K562 (cell line): ENCODE data around the gene RNF13.

Source experiments
- CBFB ChIP-seq: sonication (generic); formaldehyde crosslinking; IDR thresholded peaks from 2 replicates; pipeline ENCODE4 v1.4.0; 2020; ENCODE audit warnings: mild to moderate bottlenecking, missing genetic modification reagents
- NR3C1 ChIP-seq: sonication (generic); formaldehyde crosslinking; IDR thresholded peaks from 2 replicates; pipeline ENCODE4 v1.8.1; 2022; ENCODE audit warnings: missing genetic modification reagents
- RAD21 ChIP-seq, 2 experiments: fragments of 250-450 bp in 1 of 2; fragments of 450-650 bp in 1 of 2; sonication (Bioruptor Pico) in 1 of 2; formaldehyde crosslinking in 1 of 2; IDR thresholded peaks in 1 of 2; conservative IDR thresholded peaks in 1 of 2; 2 replicates each; pipeline versions ENCODE4 v1.4.0 to v1.8.0; 2020 to 2022; ENCODE audit warnings: mild to moderate bottlenecking in 2 of 2, moderate library complexity in 1 of 2
- RBFOX2 ChIP-seq: fragments of 200-400 bp; formaldehyde crosslinking; IDR thresholded peaks from 2 replicates; pipeline ENCODE4 v1.6.1; 2017; ENCODE audit warnings: low read depth, mild to moderate bottlenecking, low read length, moderate library complexity
- SETDB1 ChIP-seq: IDR thresholded peaks from one replicate; pipeline ENCODE4 v1.6.1; 2012; ENCODE audit warnings: low read length, control low read depth, inconsistent platforms
- SMARCA5 ChIP-seq: fragments of 450-650 bp; IDR thresholded peaks from 2 replicates; pipeline ENCODE4 v1.6.1; 2016
- XRCC5 ChIP-seq: fragments of 200-400 bp; formaldehyde crosslinking; IDR thresholded peaks from 2 replicates; pipeline ENCODE4 v1.6.1; 2017; ENCODE audit warnings: low read depth, mild to moderate bottlenecking, low read length
- TF ChIP-seq, protein P1 (sequence below), 3 experiments: IDR thresholded peaks in 2 of 3; conservative IDR thresholded peaks in 1 of 3; 2 replicates each; pipeline ENCODE4 v1.5.1; 2011 to 2012; ENCODE audit warnings: low read length in 3 of 3, mild to moderate bottlenecking in 3 of 3, control low read depth in 2 of 3, improper control_type of control experiment in 1 of 3, inconsistent platforms in 1 of 3, low read depth in 1 of 3, mixed read lengths in 1 of 3, moderate library complexity in 1 of 3; ENCODE audit not compliant: insufficient read depth in 2 of 3
- TF ChIP-seq, protein P2 (sequence below): fragments of 450-650 bp; conservative IDR thresholded peaks from 2 replicates; pipeline ENCODE4 v1.6.1; 2016; ENCODE audit warnings: missing genetic modification characterization, low read depth, mild to moderate bottlenecking, missing compliant biosample characterization, moderate library complexity
- TF ChIP-seq, protein P3 (sequence below): fragments of 450-650 bp; IDR thresholded peaks from 2 replicates; pipeline ENCODE4 v1.6.1; 2017; ENCODE audit warnings: mild to moderate bottlenecking, moderate library complexity

GRCh38 chr3:149808209-149808829 is 4.7 kb upstream of the RNF13 start:
- TF ChIP-seq, protein P1, sequence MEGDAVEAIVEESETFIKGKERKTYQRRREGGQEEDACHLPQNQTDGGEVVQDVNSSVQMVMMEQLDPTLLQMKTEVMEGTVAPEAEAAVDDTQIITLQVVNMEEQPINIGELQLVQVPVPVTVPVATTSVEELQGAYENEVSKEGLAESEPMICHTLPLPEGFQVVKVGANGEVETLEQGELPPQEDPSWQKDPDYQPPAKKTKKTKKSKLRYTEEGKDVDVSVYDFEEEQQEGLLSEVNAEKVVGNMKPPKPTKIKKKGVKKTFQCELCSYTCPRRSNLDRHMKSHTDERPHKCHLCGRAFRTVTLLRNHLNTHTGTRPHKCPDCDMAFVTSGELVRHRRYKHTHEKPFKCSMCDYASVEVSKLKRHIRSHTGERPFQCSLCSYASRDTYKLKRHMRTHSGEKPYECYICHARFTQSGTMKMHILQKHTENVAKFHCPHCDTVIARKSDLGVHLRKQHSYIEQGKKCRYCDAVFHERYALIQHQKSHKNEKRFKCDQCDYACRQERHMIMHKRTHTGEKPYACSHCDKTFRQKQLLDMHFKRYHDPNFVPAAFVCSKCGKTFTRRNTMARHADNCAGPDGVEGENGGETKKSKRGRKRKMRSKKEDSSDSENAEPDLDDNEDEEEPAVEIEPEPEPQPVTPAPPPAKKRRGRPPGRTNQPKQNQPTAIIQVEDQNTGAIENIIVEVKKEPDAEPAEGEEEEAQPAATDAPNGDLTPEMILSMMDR (IDR thresholded peaks at IDR 0.05 in 2 of 3, conservative IDR thresholded peaks at IDR 0.05 in 1 of 3; ENCODE audit: insufficient read depth in 2 of 3, low read depth in 1 of 3, low read length in 3 of 3), result peak; percentile 66 to 79 (median 76)
- TF ChIP-seq, protein P2, sequence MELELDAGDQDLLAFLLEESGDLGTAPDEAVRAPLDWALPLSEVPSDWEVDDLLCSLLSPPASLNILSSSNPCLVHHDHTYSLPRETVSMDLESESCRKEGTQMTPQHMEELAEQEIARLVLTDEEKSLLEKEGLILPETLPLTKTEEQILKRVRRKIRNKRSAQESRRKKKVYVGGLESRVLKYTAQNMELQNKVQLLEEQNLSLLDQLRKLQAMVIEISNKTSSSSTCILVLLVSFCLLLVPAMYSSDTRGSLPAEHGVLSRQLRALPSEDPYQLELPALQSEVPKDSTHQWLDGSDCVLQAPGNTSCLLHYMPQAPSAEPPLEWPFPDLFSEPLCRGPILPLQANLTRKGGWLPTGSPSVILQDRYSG, result no peak
- TF ChIP-seq XRCC5, result no peak
- TF ChIP-seq, protein P3, sequence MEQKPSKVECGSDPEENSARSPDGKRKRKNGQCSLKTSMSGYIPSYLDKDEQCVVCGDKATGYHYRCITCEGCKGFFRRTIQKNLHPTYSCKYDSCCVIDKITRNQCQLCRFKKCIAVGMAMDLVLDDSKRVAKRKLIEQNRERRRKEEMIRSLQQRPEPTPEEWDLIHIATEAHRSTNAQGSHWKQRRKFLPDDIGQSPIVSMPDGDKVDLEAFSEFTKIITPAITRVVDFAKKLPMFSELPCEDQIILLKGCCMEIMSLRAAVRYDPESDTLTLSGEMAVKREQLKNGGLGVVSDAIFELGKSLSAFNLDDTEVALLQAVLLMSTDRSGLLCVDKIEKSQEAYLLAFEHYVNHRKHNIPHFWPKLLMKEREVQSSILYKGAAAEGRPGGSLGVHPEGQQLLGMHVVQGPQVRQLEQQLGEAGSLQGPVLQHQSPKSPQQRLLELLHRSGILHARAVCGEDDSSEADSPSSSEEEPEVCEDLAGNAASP, result no peak
- TF ChIP-seq RAD21 (CRISPR knock-in tag; conservative IDR thresholded peaks at IDR 0.05 in 1 of 2, IDR thresholded peaks at IDR 0.05 in 1 of 2), result peak; percentile 46 to 52
- TF ChIP-seq SETDB1, result no peak
- TF ChIP-seq CBFB, result no peak
- no peak for TF ChIP-seq NR3C1 (CRISPR knock-in tag)
- no peak for TF ChIP-seq RBFOX2
- no peak for TF ChIP-seq SMARCA5
